Panc1 (cell line): Measurements from ENCODE around the gene XIST.

Experiments
- SIN3A ChIP-seq: IDR thresholded peaks from 2 replicates; pipeline ENCODE4 v1.6.1; 2012; ENCODE audit warnings: low read depth, mild to moderate bottlenecking, low read length, moderate library complexity, borderline replicate concordance; ENCODE audit not compliant: insufficient read depth
- TCF7L2 ChIP-seq: IDR thresholded peaks from 2 replicates; pipeline ENCODE4 v1.6.1; 2011; ENCODE audit warnings: mild to moderate bottlenecking, low read depth, low read length, inconsistent platforms
- TF ChIP-seq, protein P1 (sequence below): fragments of 450-650 bp; IDR thresholded peaks from 2 replicates; pipeline ENCODE4 v1.5.1; 2017; ENCODE audit warnings: mild to moderate bottlenecking
- TF ChIP-seq, protein P2 (sequence below), 2 experiments: IDR thresholded peaks; 2 replicates each; pipeline ENCODE4 v1.6.1; 2011 to 2012; ENCODE audit warnings: low read depth in 2 of 2, control low read depth in 1 of 2, low read length in 1 of 2, mild to moderate bottlenecking in 1 of 2, moderate library complexity in 1 of 2; ENCODE audit not compliant: insufficient read depth in 1 of 2

DNA sequence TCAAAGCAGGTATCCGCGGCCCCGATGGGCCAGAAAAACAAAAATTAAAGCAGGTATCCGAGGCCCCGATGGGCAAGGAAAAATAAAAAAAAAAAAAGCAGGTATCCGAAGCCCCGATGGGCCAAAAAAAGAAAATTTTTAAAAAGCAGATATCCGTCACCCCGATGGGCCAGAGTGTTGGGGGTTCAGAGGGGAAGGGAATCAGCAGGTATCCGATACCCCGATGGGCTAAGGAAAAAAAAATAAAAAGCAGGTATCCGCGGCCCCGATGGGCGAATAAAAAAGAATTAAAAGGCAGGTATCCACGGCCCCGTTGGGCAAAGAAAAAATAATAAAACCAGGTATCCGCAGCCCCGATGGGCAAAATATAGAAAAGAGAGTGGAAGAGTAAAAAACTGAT, 492 bp downstream of the XIST start:
- TF ChIP-seq, protein P1, sequence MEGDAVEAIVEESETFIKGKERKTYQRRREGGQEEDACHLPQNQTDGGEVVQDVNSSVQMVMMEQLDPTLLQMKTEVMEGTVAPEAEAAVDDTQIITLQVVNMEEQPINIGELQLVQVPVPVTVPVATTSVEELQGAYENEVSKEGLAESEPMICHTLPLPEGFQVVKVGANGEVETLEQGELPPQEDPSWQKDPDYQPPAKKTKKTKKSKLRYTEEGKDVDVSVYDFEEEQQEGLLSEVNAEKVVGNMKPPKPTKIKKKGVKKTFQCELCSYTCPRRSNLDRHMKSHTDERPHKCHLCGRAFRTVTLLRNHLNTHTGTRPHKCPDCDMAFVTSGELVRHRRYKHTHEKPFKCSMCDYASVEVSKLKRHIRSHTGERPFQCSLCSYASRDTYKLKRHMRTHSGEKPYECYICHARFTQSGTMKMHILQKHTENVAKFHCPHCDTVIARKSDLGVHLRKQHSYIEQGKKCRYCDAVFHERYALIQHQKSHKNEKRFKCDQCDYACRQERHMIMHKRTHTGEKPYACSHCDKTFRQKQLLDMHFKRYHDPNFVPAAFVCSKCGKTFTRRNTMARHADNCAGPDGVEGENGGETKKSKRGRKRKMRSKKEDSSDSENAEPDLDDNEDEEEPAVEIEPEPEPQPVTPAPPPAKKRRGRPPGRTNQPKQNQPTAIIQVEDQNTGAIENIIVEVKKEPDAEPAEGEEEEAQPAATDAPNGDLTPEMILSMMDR: no peak
- TF ChIP-seq, protein P2, sequence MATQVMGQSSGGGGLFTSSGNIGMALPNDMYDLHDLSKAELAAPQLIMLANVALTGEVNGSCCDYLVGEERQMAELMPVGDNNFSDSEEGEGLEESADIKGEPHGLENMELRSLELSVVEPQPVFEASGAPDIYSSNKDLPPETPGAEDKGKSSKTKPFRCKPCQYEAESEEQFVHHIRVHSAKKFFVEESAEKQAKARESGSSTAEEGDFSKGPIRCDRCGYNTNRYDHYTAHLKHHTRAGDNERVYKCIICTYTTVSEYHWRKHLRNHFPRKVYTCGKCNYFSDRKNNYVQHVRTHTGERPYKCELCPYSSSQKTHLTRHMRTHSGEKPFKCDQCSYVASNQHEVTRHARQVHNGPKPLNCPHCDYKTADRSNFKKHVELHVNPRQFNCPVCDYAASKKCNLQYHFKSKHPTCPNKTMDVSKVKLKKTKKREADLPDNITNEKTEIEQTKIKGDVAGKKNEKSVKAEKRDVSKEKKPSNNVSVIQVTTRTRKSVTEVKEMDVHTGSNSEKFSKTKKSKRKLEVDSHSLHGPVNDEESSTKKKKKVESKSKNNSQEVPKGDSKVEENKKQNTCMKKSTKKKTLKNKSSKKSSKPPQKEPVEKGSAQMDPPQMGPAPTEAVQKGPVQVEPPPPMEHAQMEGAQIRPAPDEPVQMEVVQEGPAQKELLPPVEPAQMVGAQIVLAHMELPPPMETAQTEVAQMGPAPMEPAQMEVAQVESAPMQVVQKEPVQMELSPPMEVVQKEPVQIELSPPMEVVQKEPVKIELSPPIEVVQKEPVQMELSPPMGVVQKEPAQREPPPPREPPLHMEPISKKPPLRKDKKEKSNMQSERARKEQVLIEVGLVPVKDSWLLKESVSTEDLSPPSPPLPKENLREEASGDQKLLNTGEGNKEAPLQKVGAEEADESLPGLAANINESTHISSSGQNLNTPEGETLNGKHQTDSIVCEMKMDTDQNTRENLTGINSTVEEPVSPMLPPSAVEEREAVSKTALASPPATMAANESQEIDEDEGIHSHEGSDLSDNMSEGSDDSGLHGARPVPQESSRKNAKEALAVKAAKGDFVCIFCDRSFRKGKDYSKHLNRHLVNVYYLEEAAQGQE (IDR thresholded peaks at IDR 0.05; ENCODE audit: insufficient read depth in 1 of 2, low read depth in 2 of 2, low read length in 1 of 2): no peak
- TF ChIP-seq TCF7L2 (no peak), SIN3A (no peak)
